HS-27A (cell line): Measurements from ENCODE around the gene LCP2.

ENCODE experiments used
- DNase-seq: peaks from one replicate; pipeline ENCODE4 v3.0.0-alpha.2; 2012; ENCODE audit warnings: low read depth, missing footprints

LCP2 gene

DNA sequence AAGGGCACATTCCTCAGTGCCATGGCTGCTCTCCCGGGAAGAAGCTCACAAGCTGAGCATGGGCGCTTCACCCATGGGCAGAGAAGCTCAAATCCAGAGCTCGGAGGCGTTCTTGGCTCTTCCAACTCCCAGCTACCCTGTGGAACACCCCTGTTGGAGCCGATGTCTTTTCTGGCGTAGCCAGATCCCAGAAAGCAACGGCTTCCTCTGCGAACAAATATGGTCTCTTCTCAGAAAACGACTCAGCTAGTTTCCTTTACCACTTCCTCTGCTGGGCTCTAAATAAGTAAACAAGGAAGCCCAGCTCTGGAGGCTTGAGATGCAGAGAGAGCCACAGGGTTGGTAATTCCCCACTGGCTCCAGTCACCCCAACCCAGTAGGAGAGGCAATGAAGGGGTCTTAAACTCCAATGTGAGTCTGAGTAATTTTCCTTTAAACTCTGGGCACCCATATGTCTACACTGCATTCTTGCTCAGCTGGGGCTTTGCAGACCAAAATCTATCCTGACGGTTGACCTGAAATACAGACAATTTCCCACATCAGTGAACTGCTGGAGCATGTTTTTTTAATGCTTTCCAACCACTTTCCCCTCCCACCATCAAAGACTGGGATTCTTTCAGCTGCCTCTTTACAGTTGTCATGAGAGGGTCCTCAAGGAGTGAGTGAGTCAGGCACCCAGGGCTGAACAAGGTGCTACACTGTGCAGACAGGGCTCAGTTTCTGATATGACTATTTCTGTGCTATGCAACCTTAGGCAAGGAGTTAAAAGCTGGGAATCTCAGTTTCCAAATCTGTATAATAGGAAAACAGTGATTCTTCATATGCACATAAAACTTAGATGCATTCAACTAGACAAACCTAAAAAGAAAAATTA is at the start of gene LCP2:
Gene LCP2, minus strand, starts transcription at position 189 of the 874 bp plus-strand sequence. Its CDS starts 166 bp downstream, at position 23.
- DNase-seq: no peak

DNA sequence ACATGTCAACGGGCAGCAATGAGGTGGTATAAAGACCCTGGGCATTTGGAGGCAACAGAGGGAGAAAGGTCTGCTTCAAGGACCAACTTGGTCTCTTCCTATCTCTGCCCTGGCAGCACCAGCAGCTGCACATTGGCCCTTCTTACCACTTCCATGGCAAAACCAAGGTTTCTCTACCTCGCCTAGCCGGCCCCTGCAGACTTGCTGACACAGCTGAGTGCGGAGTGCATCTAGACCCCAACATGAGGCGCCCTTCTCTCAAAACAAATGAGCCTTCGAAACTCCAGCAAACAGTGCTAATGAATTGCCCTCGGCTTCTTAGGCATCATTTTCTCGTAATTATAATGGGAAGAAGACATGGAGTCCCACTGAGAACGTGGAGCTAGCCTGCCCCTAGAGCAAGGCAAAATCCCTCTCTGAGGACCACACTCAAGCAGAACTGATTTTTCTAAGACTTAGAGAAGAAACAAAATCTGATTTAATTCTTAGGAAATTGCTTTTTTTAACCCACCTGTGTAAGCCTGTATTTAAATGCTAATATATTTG is 49.5 kb upstream of the LCP2 start:
- no peak for DNase-seq

GRCh38 chr5:170345971-170346370 is 48.4 kb upstream of the LCP2 start:
- no peak for DNase-seq

GRCh38 chr5:170343177-170343576 is 45.6 kb upstream of the LCP2 start:
- DNase-seq: no peak

DNA sequence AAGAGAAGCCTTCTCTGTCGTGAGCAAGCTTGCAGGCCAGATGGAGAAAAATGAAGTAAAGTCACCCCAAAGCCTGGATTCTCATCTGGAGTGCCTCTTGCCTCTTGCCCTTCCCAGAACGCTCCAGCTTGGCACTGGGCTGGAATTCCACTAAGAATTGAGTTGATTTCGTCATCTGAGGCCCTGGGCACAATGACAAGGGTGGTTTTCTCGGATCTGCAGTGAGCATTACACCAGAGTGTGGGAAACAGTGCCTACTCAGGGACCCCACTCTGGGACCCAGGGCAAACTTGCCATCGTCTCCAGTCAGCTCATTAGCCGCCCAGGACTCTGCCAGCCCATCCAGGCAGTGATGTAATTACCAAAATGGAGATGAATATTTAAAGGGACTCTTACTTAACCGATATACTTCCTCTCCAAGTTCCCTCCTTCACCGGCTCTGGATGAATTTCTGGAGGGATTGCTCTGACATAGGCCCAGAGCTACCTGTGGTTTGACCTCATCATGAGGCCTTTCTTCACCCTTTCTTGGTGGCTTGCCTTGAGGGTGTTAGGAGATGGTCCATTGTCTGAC is 44.7 kb upstream of the LCP2 start:
- no peak for DNase-seq

- no peak for DNase-seq
Measured at GRCh38 chr5:170341545-170341944, 44.0 kb upstream of the LCP2 start.

GRCh38 chr5:170339780-170340167 is 42.2 kb upstream of the LCP2 start:
- no peak for DNase-seq

DNA sequence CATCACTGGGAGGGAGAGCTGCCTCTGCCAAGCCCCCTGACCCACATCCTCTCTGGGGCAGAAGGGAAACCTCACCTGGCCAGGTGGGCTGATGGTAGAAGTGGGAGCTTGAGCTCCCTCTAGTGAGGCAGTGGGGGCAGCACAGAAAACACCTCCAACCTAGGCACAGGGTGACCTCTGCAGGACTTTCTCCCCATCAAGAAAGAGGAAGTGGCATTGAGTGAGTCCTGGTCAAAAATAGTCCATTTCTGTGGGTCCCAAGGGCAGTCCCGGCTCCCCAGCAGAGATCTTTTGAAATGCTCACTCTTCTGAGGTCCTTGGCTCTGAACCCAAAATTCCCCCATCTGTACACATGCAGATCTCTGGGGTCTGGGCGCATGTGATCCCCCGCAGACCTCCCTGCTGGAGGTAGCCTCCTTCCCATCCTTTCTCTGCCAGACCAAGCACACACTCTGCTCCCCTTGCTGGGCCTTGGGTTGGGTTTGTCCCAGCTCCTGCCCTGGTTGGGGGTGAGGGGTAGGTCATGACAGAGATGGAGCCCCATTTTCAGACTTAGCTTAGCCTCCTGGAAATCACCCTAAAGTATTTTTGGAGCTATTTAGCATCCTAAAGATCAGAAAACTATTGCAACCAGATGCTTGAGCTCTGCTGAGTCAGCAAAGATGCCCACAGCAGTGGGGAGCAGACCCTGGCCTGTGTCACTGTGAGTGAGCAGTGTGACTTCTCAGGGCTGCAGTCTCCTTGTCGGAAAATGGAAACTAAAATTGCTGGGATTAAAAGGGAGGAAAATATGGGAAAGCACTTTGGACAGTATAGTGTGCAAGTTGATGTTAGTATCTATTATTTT is 41.6 kb upstream of the LCP2 start:
- DNase-seq: no peak

GRCh38 chr5:170338291-170338690 is 40.7 kb upstream of the LCP2 start:
- DNase-seq: no peak

- no peak for DNase-seq
Measured at GRCh38 chr5:170337045-170337733, 39.6 kb upstream of the LCP2 start.

GRCh38 chr5:170336065-170336464 is 38.5 kb upstream of the LCP2 start:
- DNase-seq: no peak

- no peak for DNase-seq
Measured at GRCh38 chr5:170334626-170335025, 37.0 kb upstream of the LCP2 start.

DNA sequence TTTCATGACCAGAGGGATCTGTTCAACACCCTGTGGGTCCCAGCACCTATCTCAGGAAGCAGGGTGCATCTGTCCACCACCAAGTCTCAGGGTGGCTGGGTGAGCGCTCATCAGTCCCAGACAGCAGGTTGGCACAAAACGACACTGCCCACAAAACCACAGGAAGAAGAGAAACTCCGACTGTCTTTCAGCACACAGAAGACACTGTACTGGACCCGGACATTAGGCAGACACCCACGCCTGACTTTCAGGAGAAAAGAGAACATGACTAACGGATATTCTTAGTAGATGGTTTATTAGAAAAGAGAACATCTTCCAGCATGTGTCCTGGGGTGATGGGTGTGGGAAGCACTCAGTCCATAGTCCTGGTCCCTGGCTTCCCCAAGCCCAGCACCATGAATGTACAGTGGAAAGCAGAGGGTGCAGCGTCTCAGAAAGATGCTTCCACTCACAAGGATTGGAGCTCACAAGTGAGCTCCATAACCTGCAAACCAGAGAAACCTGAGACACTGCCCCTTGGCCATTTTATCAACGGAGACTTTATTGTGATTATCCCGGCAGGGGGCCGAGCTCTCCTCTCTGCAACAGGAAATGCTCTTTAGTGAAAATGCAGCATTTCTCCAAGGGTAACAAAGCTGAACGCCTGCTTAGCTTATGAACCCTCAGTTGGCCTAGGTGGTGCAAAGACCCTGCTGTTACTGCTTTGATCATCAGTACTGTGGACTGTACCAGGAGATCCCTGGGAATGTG is 35.8 kb upstream of the LCP2 start:
- DNase-seq: no peak

- no peak for DNase-seq
Measured at GRCh38 chr5:170332058-170332457, 34.5 kb upstream of the LCP2 start.

DNA sequence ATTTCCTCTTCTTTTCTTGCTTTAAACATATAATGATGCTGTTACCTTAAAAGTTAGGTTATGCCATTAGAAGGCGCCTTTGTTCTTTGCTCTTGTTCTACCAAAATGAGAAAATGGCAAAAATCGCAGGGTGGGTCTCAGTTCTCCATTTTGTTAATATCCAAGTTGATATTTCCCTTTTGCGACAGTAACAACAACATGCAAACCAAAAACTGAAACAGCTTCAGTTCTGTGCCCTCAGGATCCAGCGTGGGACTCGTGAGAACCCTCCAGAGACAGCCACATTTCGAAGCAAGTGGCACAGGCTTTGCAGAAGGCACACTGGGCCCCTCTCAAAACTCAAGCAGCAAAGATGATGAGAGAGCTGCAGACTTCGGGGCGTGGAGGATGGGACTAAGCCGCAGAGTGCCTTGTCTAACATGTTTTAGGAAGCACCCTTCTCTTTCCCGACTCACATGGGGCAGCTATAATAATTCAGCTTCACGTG is 33.0 kb upstream of the LCP2 start:
- no peak for DNase-seq

GRCh38 chr5:170329524-170329923 is 31.9 kb upstream of the LCP2 start:
- no peak for DNase-seq

GRCh38 chr5:170327829-170328228 is 30.3 kb upstream of the LCP2 start:
- DNase-seq: no peak

DNA sequence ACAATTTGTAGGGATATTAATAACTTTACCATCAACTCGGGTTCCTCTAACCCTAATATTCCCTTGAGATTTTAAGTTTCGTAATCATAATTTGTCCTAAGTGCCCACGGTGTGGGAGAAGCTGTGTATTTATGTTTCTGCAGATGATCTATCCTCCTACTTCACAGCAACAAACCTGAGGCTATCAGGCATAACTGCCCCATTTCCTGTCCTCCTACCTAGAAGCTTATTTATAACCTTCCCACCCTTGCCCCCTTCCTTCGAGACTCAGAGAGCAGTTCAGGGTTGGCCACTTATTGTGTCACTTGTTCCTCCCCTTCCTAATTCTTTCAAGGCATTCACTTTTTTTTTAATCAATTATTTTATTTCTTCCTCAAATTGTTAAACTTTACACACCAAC is 29.6 kb upstream of the LCP2 start:
- DNase-seq: no peak

GRCh38 chr5:170319301-170319700 is 21.7 kb upstream of the LCP2 start:
- no peak for DNase-seq

DNA sequence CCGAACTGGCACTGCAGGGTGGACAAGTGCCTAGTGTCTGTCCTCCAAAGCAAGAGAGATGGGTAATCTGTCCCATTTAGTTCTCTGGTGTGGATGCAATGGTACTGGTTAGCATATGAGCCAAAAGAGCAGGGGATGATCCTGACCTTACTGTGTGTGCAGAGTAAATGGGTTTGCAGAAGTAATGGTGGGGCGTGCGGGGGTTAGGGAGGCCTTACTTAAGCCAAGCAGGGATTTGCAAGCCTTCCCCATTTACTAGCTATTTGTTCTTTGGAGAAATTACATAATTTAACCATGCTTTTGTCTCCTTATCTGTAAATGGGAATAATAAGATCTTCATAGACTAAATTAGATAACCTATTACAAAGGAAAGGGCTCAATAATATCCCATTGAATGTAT is 19.9 kb upstream of the LCP2 start:
- no peak for DNase-seq

GRCh38 chr5:170316937-170317336 is 19.4 kb upstream of the LCP2 start:
- DNase-seq: no peak
